Skeletal muscle satellite cell (primary cell): ENCODE data around the gene CNPPD1.

Experiments used
- H3K27me3 ChIP-seq: 2 replicates; pipeline ENCODE4 v1.7.0; 2013; ENCODE audit warnings: low read length; ENCODE audit not compliant: control insufficient read depth, insufficient read depth
- H3K36me3 ChIP-seq: 2 replicates; pipeline ENCODE4 v1.7.0; 2013; ENCODE audit warnings: mild to moderate bottlenecking, control low read depth, low read length; ENCODE audit not compliant: insufficient read depth
- H3K4me1 ChIP-seq: 2 replicates; pipeline ENCODE4 v1.7.0; 2013; ENCODE audit warnings: low read length; ENCODE audit not compliant: control insufficient read depth, insufficient read depth
- H3K4me2 ChIP-seq: 2 replicates; pipeline ENCODE4 v1.7.0; 2013; ENCODE audit warnings: mild to moderate bottlenecking, low read length
- H3K4me3 ChIP-seq: 2 replicates; pipeline ENCODE4 v1.7.0; 2013; ENCODE audit warnings: low read length
- H3K9ac ChIP-seq: 2 replicates; pipeline ENCODE4 v1.7.0; 2013; ENCODE audit warnings: mild to moderate bottlenecking, low read depth, low read length, moderate library complexity
- H3K9me3 ChIP-seq: replicated peaks from 2 replicates; pipeline ENCODE4 v1.7.0; 2013; ENCODE audit warnings: mild to moderate bottlenecking, control low read depth, low read length

CNPPD1 gene

DNA sequence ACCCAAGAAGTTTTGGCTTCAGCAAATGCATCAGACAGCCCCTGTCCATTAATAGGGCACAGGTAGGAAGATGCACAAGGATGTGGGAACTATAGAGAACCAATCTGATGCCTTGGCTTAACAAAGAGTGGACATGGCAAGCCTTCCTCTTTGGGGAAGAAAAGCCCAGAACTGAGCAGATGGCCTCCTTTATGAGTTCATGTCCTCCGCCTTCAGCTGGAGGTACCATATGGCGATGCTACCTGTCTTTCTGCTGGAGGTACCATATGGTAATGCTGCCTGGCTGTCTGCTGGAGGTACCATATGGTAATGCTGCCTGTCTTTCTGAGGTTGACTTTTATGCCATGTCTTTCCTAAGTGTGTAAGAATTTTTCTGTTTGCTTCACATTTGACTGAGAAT is 7.4 kb upstream of the CNPPD1 start:
- Histone ChIP-seq H3K9me3 (no peaks in the 10 kb centered on the region), H3K4me2 (no peak overlapping the region), H3K4me1 (peaks cover 6% of the 10 kb centered on the region), H3K4me3 (no peak overlapping the region), H3K27me3 (no peaks in the 10 kb centered on the region), H3K9ac (no peak overlapping the region), H3K36me3 (peaks cover 52% of the 10 kb centered on the region)

GRCh38 chr2:219183151-219183772 is 6.5 kb upstream of the CNPPD1 start:
- H3K36me3 ChIP-seq = peaks cover 52% of the 10 kb centered on the region
- H3K27me3 ChIP-seq = no peaks in the 10 kb centered on the region
- no peak overlapping the region for H3K4me2 ChIP-seq
- no peak overlapping the region for H3K4me3 ChIP-seq
- H3K9ac ChIP-seq = no peak overlapping the region
- H3K4me1 ChIP-seq = peaks cover 8% of the 10 kb centered on the region
- no peaks in the 10 kb centered on the region for H3K9me3 ChIP-seq

DNA sequence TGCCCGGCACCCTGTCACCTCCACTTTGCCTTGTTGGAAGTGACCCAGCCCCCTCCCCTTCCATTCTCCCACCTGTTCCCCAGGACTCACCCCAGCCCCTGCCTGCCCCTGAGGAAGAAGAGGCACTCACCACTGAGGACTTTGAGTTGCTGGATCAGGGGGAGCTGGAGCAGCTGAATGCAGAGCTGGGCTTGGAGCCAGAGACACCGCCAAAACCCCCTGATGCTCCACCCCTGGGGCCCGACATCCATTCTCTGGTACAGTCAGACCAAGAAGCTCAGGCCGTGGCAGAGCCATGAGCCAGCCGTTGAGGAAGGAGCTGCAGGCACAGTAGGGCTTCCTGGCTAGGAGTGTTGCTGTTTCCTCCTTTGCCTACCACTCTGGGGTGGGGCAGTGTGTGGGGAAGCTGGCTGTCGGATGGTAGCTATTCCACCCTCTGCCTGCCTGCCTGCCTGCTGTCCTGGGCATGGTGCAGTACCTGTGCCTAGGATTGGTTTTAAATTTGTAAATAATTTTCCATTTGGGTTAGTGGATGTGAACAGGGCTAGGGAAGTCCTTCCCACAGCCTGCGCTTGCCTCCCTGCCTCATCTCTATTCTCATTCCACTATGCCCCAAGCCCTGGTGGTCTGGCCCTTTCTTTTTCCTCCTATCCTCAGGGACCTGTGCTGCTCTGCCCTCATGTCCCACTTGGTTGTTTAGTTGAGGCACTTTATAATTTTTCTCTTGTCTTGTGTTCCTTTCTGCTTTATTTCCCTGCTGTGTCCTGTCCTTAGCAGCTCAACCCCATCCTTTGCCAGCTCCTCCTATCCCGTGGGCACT is 5.8 kb upstream of the CNPPD1 start:
- peaks cover 52% of the 10 kb centered on the region for H3K36me3 ChIP-seq
- no peak overlapping the region for H3K4me3 ChIP-seq
- H3K4me2 ChIP-seq = no peak overlapping the region
- H3K4me1 ChIP-seq = peaks cover 9% of the 10 kb centered on the region
- no peak overlapping the region for H3K9ac ChIP-seq
- no peaks in the 10 kb centered on the region for H3K27me3 ChIP-seq
- no peaks in the 10 kb centered on the region for H3K9me3 ChIP-seq

- Histone ChIP-seq H3K4me2 (no peak overlapping the region), H3K9me3 (no peaks in the 10 kb centered on the region), H3K9ac (no peak overlapping the region), H3K27me3 (no peaks in the 10 kb centered on the region), H3K4me1 (peaks cover 14% of the 10 kb centered on the region), H3K36me3 (peaks cover 52% of the 10 kb centered on the region), H3K4me3 (no peak overlapping the region)
These were observed 4.8 kb upstream of the CNPPD1 start for GRCh38 chr2:219181531-219181930.

DNA sequence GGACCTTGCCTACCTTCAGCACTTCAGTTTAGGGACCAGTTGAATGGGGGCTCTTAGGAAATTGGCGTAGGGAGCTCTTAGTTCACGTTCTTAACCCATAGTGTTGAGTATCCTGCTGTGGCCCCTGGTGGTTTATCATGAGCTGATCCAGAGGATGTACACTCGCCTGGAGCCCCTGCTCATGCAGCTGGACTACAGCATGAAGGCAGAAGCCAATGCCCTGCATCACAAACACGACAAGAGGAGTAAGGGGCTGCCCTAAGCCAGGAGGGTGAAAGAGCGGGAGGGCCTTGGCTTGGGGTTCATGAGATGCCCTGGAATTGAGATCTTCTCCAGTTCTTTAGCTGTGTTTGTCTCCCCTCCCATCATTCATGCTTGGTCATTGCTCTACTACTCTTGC is 4.2 kb upstream of the CNPPD1 start:
- no peak overlapping the region for H3K9ac ChIP-seq
- no peaks in the 10 kb centered on the region for H3K9me3 ChIP-seq
- no peak overlapping the region for H3K4me3 ChIP-seq
- H3K4me1 ChIP-seq = peaks cover 16% of the 10 kb centered on the region
- no peaks in the 10 kb centered on the region for H3K27me3 ChIP-seq
- H3K4me2 ChIP-seq = no peak overlapping the region
- H3K36me3 ChIP-seq = peaks cover 52% of the 10 kb centered on the region

GRCh38 chr2:219179601-219180465 is 3.1 kb upstream of the CNPPD1 start:
- Histone ChIP-seq H3K4me3 (peak overlapping the region; percentile 81), H3K27me3 (no peaks in the 10 kb centered on the region), H3K4me1 (peaks cover 22% of the 10 kb centered on the region), H3K36me3 (peaks cover 48% of the 10 kb centered on the region), H3K9me3 (no peaks in the 10 kb centered on the region), H3K9ac (peak overlapping the region; percentile 88), H3K4me2 (peak overlapping the region; percentile 87)

DNA sequence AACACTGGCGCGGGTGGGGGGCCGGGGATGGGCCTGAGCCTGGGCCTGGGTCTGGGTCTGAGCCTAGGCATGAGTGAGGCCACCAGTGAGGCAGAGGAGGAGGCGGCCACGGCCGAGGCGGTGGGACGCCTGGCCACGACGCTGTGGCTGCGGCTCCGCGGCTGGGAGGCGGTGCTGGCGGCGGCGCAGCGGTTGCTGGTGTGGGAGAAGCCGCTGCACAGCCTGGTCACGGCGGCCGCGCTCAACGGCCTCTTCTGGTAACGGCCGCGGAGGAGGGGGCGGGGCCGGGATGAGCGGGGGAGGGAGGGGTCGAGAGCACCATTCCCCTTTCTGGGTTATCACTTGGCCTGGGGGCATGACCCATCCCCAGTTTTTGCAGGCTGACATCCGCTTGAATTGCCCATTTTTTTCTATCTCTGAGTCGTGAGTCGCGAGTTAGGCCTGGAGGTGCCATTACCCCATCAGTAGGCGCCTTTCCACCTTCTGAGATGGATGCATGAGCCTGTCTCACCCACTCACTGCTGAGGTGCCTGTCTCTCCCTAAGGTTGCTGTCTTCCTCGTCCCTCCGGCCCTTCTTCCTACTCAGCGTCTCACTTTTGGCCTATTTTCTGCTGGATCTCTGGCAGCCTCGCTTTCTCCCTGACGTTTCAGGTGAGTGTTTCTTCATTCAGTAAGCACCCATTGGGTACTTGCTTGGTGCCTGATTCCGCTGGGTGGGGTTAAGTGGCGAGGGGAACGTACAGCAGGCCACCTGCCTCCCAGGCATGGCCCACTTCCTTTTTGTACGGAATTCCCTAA is 1.9 kb upstream of the CNPPD1 start:
- peaks cover 51% of the 10 kb centered on the region for H3K36me3 ChIP-seq
- H3K4me2 ChIP-seq = peak overlapping the region; percentile 87
- H3K4me1 ChIP-seq = peaks cover 22% of the 10 kb centered on the region

DNA sequence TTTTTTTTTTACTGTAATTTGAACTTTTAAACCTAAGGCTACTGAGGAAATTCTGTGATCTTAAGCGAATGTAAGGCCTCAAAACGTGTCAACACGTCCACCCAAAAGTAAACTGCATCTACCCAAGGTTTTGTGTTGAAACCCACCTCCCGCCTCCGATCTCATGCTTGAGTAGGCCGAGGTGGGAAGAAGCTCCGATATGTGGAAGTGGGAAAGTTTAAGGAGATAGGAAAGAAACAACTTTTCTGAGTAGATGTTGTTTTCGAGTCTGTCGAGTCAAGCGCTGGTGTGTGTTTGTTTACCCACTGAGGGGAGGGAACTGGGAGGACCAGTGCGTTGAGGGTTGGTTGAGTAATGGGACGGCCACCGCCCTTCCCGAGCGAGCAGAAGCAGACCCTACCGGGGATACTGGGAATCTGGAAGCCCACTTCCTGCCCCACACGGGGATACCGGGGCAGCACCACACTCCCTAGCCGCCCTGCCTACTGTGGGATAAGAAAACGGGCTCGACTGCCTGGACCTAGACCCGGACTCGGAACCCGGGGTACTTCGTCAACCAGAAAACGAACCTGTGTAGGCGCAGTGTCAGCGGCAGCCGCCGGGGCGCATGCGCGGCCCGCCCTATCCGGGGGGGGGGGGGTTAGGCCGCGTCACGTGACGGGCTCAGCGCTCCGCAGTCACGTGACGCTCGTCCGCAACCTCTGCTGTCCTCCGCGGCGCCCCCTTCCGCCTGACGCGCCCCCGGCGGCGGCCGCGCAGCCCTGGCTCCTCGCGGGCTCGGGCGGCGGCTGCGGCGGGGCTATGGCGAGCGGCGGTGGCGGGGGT is 1.0 kb upstream of the CNPPD1 start, which contains the start of gene RETREG2:
TSS of gene RETREG2 (plus strand) at position 724 of the 825 bp plus-strand sequence. CDS start at position 802, 78 bp downstream.
- no peaks in the 10 kb centered on the region for H3K9me3 ChIP-seq
- peak within 1 kb of the TSS; percentile 81 for H3K4me3 ChIP-seq
- peaks cover 22% of the 10 kb centered on the region for H3K4me1 ChIP-seq
- H3K36me3 ChIP-seq = peaks cover 49% of the 10 kb centered on the region
- peak within 1 kb of the TSS; percentile 88 for H3K9ac ChIP-seq
- no peaks in the 10 kb centered on the region for H3K27me3 ChIP-seq
- H3K4me2 ChIP-seq = peak within 1 kb of the TSS; percentile 89

More for the DNA sequence above, 1.9 kb upstream of the CNPPD1 start:
- peak overlapping the region; percentile 81 for H3K4me3 ChIP-seq
- H3K9me3 ChIP-seq = no peaks in the 10 kb centered on the region
- H3K27me3 ChIP-seq = no peaks in the 10 kb centered on the region
- H3K9ac ChIP-seq = peak overlapping the region; percentile 88

- Histone ChIP-seq H3K36me3 (peaks cover 38% of the 10 kb centered on the region), H3K4me3 (peak overlapping the region; percentile 81), H3K4me2 (peak overlapping the region; percentile 89), H3K9me3 (no peaks in the 10 kb centered on the region), H3K9ac (peak overlapping the region; percentile 88), H3K27me3 (no peaks in the 10 kb centered on the region), H3K4me1 (peaks cover 27% of the 10 kb centered on the region)
These were observed 552 bp downstream of the CNPPD1 start for GRCh38 chr2:219175928-219176817.
